GM11168 (cell line): ENCODE results near the gene GNAI2.
"Not testable (repeated sequence)": the region's sequence is repeated elsewhere in the genome, so short reads cannot be mapped to it uniquely, and the experiment has no call there.

ENCODE experiments used
- in situ Hi-C: fragments of 300-500 bp; cut with MboI; formaldehyde crosslinking; loops from one replicate; pipeline ENCODE4 v1.12.0; 2022; ENCODE audit warnings: low sequenced_read_pairs; ENCODE audit not compliant: unreplicated experiment

Gene GNAI2

DNA sequence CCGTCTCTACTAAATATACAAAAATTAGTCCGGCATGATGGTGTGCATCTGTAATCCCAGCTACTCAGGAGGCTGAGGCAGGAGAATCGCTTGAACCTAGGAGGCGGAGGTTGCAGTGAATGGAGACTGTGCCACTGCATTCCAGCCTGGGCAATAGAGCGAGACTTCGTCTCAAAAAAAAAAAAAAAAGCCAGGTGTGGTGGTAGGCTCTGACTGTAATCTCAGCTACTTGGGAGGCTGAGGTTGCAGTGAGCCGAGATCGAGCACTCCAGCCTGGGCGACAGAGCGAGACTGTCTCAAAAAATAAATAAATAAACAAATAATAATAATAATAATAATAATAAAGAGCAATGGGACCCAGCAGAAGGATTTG is 36.5 kb downstream of the GNAI2 start:
- in situ Hi-C loops, result not testable (repeated sequence)

DNA sequence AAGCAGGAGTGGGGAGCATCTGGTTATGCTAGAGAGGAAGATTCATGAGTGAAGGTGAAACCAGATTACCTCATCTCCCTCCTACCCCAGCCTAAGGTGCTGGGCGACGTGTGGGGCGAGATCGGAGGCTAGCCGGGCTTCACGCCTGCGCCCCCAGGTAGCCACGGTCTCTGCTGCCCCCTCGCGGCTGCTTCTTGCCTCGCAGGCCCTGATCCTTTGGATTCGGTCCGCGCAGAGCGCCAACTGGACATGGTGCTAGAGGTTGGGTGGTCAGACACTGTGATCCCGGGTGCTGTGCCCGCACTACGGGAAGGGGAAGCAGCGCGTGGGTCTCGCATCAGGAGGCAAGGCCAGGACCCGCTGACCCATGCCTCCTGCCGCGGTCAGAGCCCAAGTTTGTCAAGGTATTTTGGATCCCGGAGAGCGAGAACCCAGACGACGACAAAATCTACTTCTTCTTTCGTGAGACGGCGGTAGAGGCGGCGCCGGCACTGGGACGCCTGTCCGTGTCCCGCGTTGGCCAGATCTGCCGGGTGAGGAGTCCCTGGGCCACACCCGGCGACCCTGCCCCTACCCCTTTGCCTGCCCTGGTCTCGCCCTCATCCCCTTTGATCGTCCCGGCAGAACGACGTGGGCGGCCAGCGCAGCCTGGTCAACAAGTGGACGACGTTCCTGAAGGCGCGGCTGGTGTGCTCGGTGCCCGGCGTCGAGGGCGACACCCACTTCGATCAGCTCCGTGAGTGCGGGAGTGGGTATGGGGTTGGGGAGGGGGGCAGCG is 37.1 kb downstream of the GNAI2 start:
- in situ Hi-C loops, result no loop called here

DNA sequence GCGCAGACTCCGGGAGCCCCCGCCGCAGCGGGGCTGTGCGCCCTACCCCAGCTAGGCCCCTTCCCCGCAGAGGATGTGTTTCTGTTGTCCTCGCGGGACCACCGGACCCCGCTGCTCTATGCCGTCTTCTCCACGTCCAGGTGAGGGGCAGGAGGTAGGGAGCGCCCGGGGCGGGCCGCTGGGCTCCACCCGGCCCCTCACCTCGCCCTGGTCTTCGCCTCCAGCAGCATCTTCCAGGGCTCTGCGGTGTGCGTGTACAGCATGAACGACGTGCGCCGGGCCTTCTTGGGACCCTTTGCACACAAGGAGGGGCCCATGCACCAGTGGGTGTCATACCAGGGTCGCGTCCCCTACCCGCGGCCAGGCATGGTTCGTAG is 37.7 kb downstream of the GNAI2 start:
- in situ Hi-C loops, result no loop called here

DNA sequence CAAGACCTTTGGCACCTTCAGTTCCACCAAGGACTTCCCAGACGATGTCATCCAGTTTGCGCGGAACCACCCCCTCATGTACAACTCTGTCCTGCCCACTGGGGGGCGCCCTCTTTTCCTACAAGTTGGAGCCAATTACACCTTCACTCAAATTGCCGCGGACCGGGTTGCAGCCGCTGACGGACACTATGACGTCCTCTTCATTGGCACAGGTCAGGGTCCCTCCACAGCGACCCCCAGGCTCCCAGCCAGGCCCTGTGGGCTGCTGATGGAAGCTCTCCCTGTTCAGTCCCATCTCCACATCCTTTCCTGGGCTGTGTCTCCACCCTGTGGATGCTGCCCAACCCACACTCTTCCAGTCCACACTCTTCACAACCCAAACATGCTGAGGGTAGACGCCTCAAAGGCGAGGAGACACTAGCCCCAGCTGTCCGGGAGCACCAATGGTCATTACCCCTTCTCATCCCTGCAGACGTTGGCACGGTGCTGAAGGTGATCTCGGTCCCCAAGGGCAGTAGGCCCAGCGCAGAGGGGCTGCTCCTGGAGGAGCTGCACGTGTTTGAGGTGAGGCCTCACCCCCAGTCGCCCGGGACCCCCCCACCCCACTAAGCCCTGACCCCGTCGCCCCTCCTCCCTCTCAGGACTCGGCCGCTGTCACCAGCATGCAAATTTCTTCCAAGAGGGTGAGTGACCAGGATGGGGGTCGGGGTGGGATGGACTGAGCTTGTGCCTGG is 38.5 kb downstream of the GNAI2 start:
- in situ Hi-C loops, result no loop called here

DNA sequence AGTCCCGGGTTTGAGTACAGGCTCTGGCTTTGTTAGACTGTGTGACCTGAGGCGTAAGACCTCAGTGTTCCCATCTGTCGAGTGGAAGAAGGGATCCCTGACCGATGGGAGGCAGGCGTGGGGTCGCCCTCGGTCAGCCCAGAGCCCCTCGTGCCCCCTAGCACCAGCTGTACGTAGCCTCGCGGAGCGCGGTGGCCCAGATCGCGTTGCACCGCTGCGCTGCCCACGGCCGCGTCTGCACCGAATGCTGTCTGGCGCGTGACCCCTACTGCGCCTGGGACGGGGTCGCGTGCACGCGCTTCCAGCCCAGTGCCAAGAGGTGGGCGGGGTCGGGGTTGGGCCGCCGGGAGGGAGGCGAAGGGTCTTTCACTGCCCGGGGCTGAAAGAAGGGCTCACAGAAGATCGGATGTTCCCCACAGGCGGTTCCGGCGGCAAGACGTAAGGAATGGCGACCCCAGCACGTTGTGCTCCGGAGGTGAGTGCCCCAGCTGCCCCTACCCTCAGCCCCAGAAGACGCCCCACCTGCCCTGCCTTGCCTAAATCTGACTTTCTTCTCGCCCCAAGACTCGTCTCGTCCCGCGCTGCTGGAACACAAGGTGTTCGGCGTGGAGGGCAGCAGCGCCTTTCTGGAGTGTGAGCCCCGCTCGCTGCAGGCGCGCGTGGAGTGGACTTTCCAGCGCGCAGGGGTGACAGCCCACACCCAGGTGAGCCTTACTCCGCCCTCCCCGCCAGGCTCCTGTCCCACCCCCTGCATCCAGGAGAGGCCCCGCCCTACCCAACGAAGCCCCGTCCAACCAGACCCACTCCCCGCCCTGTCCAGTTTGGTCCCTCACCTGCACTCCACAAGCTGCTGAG is 39.4 kb downstream of the GNAI2 start:
- in situ Hi-C loops, result no loop called here

DNA sequence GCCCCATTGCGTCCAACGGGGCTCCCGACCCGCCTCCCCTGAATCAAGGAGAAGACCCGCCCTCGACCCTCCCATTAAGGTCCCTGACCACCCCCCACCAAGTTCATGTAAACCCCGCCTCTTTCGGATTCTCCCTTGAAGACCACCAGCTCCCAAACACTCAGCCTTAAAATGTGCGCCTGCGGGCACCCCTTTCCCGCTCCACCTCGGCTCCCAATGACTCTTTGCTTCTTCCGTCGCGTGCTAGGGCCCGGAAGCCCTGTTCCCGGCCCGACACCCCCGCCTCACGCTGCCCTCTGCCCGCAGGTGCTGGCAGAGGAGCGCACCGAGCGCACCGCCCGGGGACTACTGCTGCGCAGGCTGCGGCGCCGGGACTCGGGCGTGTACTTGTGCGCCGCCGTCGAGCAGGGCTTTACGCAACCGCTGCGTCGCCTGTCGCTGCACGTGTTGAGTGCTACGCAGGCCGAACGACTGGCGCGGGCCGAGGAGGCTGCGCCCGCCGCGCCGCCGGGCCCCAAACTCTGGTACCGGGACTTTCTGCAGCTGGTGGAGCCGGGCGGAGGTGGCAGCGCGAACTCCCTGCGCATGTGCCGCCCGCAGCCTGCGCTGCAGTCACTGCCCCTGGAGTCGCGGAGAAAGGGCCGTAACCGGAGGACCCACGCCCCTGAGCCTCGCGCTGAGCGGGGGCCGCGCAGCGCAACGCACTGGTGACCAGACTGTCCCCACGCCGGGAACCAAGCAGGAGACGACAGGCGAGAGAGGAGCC is 40.2 kb downstream of the GNAI2 start:
- in situ Hi-C loops, result no loop called here

DNA sequence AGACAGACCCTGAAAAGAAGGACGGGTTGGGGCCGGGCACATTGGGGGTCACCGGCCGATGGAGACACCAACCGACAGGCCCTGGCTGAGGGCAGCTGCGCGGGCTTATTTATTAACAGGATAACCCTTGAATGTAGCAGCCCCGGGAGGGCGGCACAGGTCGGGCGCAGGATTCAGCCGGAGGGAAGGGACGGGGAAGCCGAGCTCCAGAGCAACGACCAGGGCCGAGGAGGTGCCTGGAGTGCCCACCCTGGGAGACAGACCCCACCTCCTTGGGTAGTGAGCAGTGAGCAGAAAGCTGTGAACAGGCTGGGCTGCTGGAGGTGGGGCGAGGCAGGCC is 40.7 kb downstream of the GNAI2 start:
- in situ Hi-C loops, result no loop called here

DNA sequence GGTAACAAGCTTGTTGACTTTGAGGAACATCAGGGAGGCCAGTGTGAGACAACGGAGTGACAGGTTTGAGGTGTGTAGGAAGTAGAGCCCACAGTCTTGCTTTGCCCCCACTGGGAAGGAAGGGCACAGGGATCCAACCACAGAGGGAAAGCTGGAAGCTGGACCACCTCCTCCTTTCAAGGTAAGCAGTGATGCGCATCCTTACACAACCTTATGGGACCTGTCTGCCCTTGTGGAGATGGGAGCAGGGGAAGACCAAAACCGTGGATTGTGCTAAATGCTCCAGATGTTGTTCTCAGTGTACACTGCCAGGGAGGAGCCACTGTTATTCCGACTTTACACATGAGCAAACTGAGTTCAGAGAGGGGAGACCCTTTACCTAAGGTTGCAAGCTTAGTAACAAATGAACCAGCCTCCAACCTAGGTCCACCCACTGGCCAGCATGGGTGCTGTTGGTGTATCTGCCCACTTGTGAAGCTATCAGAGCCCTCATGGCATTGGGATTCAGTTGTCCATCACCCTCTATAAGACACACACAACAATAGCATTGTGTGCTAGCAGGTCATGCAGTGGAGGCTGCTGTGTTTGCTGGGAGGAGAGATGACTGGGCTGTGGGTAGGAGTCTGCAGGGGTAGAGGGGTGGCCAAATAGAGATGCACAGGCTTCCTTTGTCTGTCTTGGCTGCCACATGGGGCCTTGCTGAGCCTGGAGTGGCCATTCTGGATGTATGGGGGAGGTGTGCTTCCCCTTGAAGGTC is 42.3 kb downstream of the GNAI2 start:
- in situ Hi-C loops, result no loop called here

DNA sequence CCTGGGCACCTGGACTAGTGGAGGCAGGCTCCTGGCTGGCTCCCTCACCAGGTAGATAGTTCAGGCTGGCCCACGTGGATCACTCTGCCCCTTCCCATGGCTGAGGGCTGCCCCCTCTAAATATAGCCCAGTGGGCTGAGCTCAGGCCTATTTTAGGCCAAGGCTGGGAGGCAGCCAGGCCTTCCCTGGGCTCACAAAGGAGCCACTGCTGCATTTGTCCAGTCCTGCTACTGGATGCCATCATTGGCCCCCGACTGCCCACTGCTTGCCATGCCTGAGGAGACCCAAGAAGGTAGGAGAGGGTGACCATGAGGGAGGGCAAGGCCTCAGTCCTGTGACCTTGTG is 42.8 kb downstream of the GNAI2 start, which contains the start of gene LSMEM2:
LSMEM2 (plus strand) TSS at position 208 of the 345 bp plus-strand sequence; CDS start at position 235, 27 bp downstream.
- in situ Hi-C loops, result no loop called here

DNA sequence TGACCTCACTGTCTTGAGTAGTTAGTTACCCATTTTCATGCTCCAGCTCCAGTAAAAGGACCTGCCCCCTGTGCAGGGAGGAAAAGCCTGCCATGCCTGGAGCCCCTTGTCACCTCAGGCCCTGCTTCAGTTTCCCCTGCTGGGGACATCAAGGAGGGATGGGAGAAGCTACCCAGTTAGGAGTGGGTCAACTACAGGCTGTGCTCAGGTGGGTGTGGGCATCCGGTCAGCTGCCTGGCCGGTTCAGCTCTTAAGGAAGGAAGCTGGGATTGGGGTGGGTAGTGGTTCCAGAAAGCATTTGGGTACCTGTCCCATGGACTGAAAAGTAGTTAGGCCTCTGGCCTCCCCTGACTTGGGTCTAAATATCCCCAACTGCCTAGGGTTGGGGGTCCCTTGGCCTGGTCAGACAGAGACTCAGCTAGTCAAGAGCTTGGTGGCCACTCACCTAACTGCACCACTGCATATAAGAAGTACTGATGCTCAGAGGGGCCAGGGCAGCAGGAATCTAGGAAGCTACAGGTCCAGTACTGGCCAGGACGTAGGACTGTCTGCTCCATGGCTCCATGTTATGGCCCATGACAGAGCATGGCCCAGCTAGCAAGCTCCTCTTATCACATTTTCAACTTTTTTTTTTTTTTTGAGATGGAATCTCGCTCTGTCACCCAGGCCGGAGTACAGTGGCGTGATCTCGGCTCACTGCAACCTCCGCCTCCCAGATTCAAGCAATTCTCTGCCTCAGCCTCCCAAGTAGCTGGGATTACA is 43.4 kb downstream of the GNAI2 start:
- in situ Hi-C loops, result no loop called here

DNA sequence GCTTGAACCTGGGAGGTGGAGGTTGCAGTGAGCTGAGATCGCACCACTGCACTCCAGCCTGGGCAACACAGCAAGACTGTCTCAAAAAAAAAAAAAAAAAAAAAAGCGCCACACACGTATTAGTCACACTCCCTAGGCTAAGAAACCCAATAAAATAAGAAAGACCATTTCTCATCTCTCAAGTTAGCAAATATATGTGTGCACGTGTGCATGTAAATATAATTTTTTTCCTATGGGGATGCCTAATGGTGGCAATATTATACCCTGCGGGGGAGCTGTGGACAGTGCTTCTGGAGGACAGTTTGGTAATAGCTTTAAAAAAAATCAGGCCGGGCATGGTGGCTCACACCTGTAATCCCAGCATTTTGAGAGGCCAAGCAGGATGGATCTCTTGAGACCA is 48.1 kb downstream of the GNAI2 start:
- in situ Hi-C loops, result not testable (repeated sequence)

DNA sequence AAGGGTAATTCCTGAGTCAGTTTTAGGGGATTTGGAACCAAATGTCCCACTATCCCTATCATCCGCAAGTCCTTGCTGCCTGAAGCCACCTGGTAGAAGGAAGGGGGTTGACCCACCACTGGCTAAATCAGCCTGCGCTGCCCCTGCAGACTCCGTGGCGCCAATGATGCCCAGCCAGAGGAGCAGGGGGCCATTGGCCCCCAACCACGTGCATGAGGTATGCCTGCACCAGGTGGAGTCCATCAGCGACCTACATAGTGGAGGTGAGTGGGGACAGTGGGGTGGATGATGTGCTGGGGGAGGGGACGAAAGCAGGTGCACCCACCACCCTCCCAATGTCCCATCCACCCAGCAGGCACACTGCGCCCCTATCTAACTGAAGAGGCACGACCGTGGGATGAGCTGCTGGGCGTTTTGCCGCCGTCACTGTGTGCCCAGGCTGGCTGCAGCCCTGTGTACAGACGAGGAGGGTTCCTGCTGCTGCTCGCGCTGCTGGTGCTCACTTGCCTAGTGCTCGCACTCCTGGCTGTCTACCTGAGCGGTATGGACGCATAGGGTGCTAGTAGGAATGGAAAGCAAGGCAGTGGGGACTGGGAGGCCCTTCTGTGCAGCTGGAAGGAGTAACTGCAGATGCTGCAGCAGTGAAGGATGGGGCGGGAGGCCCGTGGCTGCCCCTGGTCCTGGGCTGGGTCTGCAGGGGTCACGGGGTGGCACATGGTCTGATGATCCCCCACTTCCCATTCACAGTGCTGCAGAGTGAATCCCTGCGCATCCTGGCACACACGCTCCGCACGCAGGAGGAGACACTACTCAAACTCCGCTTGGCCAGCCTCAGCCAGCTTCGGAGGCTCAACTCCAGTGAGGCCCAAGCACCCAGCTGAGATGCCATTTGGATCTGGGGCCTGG is 50.6 kb downstream of the GNAI2 start:
- in situ Hi-C loops, result no loop called here

DNA sequence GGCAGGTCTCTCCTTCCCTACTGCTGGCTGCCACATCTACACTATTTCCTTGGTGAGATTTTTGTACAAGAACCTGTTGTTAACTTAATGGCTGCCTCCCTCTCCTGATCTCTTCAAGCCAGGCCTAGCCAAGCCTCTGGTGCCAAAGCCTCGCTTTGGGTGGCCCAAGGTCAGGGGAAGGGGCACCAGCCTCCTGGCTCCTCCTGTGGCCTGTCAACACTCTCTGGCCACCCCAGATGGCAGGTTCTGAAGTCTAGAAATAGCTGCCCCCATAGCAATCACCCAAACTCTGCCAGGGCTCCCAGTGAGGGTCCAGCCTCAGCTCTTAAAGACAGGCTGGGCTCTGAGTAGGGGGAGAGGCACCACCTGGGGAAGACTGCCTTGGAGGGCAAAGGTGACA is 51.3 kb downstream of the GNAI2 start:
- in situ Hi-C loops, result no loop called here

DNA sequence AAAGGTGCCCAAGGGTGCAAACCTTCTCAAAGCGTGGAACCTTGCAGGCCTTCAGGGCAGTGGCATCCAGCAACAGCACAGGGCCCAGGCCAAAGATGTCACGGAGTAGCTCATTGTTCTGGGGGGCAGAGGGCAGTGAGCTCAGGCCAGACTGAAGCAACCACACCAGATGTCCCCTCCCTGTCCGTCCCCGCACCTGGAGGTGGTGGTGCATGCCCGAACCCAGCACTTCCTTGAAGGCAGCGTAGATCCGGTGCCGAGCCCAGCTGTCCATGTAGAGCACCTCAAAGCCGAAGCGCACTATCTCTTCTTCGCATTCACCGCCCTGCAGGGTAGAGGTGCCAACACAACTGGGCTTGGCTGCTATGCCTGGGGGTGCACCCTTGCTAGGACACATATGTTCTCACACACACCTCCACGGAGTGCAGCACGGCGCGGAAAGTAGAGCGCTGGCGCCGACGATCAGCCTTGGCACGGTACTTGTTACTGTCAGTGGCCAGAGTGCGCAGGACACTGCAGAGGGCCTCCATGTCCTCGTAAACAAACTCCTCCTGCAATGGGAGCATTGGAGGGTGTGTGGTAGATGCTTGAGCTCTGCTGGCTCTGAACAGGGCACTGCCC is 52.5 kb downstream of the GNAI2 start:
- in situ Hi-C loops, result no loop called here

DNA sequence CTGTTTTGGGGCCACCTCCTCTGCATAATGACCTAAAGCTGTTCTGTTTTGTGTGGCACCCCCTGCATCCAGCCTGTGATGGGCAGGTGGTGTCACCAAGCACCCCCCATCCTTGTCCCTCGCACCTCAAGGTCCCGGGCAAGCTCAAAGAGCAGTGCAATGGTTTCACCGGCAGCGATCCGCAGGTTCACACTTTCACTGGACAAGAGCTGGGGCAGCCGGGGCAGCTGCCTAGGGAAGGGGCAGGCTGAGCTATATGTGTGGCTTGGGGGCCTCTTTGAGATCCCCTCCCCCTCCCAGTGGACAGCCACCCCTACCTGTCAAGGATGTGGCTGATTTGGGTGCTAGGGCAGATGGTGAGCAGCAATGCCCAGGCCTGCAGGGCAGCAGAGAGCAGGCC is 53.1 kb downstream of the GNAI2 start:
- in situ Hi-C loops, result no loop called here

DNA sequence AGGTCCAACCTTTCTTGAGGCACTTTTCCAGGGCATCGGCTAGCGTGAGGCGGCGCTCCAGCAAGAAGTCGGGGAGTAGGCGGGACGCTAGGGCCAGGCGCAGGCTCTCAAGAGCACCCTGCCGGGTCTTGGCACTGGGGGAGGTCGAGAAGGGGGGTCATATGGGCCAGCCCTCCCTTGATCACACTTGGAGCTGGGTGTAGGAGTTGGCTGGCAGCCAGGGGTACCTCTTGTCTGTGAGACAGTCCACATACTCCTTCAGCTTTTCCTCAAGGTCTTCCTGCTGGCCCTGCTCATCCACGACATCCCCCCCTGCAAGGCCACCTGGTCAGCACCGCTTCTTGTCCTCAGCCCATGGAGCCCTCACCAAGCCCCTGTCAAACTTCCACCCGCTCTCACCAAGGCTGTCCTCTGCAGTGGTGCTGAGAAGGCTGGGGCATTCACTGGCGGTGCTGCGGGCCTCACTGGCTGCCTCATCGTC is 54.2 kb downstream of the GNAI2 start:
- in situ Hi-C loops, result no loop called here
